ENCODE results near the gene MCOLN2. TPM values are rescaled to one million over a fixed set of nuclear protein-coding genes. Genes with fewer than 3 reads are reported as not detected.
"Not testable (repeated sequence)": the region's sequence is repeated elsewhere in the genome, so short reads cannot be mapped to it uniquely, and the experiment has no call there.

MCOLN2 gene
- total and polyA plus RNA-seq, 3 donors from 2014 or later, result 2.5 to 6.3 (median 3.2) TPM

DNA sequence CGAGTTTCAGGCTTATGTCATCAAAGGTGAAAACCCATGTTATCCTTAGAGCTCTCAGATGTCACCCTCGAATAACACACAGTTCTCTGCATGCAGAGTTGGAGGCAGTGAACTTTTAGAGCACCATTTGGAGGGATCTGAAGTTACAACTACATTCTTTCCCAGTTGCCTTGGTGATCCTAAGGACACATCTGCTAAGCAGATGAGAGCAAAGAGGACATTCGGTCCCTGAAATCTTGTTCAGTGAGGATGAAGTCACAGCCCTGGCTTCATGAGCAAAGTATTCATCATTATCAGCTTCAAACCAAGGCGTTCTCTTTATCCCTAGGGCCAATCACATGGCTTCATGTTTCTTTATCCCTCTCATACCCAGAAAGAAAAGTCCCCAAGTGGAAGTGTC lies 23.1 kb upstream of the MCOLN2 start:
- H3K4me1 ChIP-seq, result no peaks in the 10 kb centered on the region
- H3K9me3 ChIP-seq, result no peaks in the 10 kb centered on the region
- H3K4me3 ChIP-seq, result no peak overlapping the region
- intact Hi-C loops (cut with DNase I; ENCODE audit: low total_unique reads), result no loop called here
- no peaks in the 10 kb centered on the region for H3K36me3 ChIP-seq (ENCODE audit: low read depth, missing control alignments)
- no peaks in the 10 kb centered on the region for H3K27me3 ChIP-seq
- 60 to 75% methylated on average over 4 of the region's 4 CpGs for WGBS, 2 donors
- no peak for DNase-seq
- TF ChIP-seq CTCF (IDR thresholded peaks at IDR 0.05) (no peak), POLR2A (IDR thresholded peaks at IDR 0.05) (no peak)
- no peak overlapping the region for H3K27ac ChIP-seq

GRCh38 chr1:85015826-85016225 lies 18.9 kb upstream of the MCOLN2 start:
- no peak for DNase-seq

GRCh38 chr1:85005641-85006040 lies 8.7 kb upstream of the MCOLN2 start:
- H3K4me1 ChIP-seq; H3K27me3 ChIP-seq; intact Hi-C loops (cut with DNase I; ENCODE audit: low total_unique reads); H3K27ac ChIP-seq; H3K36me3 ChIP-seq (ENCODE audit: low read depth, missing control alignments); H3K4me3 ChIP-seq; DNase-seq; H3K9me3 ChIP-seq: not testable (repeated sequence)
- WGBS, 2 donors, result 64 to 78% methylated on average over 1 of the region's 1 CpG

More at GRCh38 chr1:85015826-85016225, 18.9 kb upstream of the MCOLN2 start:
- whole genome bisulfite sequencing, 2 donors, result 91 to 97% methylated on average over 1 of the region's 1 CpG
- H3K9me3 ChIP-seq, result no peaks in the 10 kb centered on the region
- no peaks in the 10 kb centered on the region for H3K4me1 ChIP-seq
- no peaks in the 10 kb centered on the region for H3K36me3 ChIP-seq (ENCODE audit: low read depth, missing control alignments)
- TF ChIP-seq CTCF (IDR thresholded peaks at IDR 0.05), result no peak
- TF ChIP-seq POLR2A (IDR thresholded peaks at IDR 0.05), result no peak
- H3K4me3 ChIP-seq, result no peak overlapping the region
- H3K27ac ChIP-seq, result no peak overlapping the region
- intact Hi-C loops (cut with DNase I; ENCODE audit: low total_unique reads), result no loop called here
- H3K27me3 ChIP-seq, result no peaks in the 10 kb centered on the region

GRCh38 chr1:85001742-85002141 lies 4.8 kb upstream of the MCOLN2 start:
- Histone ChIP-seq H3K27ac (no peak overlapping the region), H3K4me1 (peaks cover 10% of the 10 kb centered on the region), H3K36me3 (ENCODE audit: low read depth, missing control alignments) (no peaks in the 10 kb centered on the region), H3K9me3 (no peaks in the 10 kb centered on the region), H3K4me3 (no peak overlapping the region), H3K27me3 (no peaks in the 10 kb centered on the region)
- no peak for DNase-seq
- intact Hi-C loops (cut with DNase I; ENCODE audit: low total_unique reads), result no loop called here
- TF ChIP-seq CTCF (IDR thresholded peaks at IDR 0.05), result no peak
- TF ChIP-seq POLR2A (IDR thresholded peaks at IDR 0.05), result no peak

GRCh38 chr1:84998642-84999280 lies 1.8 kb upstream of the MCOLN2 start:
- TF ChIP-seq CTCF (IDR thresholded peaks at IDR 0.05) (no peak), POLR2A (IDR thresholded peaks at IDR 0.05) (no peak)
- peak; percentile 42 for DNase-seq
- H3K27ac ChIP-seq, result no peak overlapping the region

More at GRCh38 chr1:84998642-84999280, 1.8 kb upstream of the MCOLN2 start:
- no peaks in the 10 kb centered on the region for H3K27me3 ChIP-seq
- peak overlapping the region in 1 of 2 donors; percentile 55 for H3K4me3 ChIP-seq
- intact Hi-C loops (cut with DNase I; ENCODE audit: low total_unique reads), result no loop called here
- H3K9me3 ChIP-seq, result no peaks in the 10 kb centered on the region
- H3K36me3 ChIP-seq (ENCODE audit: low read depth, missing control alignments), result no peaks in the 10 kb centered on the region
- 24 to 34% methylated on average over 14 of the region's 14 CpGs for WGBS, 2 donors
- peaks cover 10% of the 10 kb centered on the region for H3K4me1 ChIP-seq
